ENCODE measurements around the gene GBP4.

The GBP4 gene

DNA sequence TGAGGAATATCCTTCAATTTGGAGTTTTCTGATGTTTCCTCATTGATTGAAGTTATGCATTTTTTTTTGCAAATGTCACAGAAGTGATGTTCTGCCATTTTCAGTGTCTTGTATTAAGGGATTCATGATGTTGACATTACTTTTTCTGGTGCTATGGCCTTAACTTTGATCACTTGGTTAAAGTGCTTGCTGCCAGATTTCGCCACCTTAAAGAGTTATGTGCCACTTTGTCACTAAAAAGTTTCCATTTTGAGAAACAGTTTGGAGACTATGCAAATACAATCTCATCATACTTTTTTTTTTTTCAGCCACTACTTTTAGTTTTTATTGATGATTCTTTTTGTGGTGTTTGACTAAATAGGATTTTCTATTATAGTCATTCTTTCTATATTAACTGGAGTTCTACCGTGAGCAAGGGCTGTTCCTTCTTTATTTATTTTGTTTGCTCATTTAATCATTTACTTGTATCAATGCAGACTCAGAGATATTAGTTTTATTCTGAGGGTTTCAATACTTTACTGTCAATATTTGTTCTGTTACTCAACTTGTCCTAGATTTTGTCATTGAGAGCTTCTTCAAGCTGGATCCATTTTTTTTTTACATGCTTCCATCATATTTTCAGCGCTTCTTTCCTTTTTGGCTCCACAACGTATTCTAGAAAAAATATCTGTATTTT lies 26.1 kb downstream of the GBP4 start:
- in situ Hi-C loops (cut with HindIII; ENCODE audit: low sequenced_read_pairs), result no loop called here

DNA sequence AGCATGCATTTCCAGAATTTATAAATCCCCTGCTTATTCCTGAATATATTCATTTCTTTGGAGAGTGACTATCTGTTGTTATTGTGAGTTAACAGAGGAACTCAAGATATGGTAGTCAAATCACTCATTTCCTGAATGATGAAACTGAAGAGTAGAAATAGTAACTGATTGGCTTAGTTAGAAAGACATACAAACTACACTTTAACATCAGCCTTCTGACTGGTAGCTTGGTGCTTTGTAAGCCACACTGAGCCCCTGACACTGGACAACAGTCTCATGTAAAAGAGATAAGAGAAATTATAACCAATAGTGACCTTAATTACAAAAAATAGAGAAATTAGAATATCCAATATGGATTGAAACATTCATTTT lies 27.7 kb downstream of the GBP4 start:
- in situ Hi-C loops (cut with HindIII; ENCODE audit: low sequenced_read_pairs), result no loop called here

DNA sequence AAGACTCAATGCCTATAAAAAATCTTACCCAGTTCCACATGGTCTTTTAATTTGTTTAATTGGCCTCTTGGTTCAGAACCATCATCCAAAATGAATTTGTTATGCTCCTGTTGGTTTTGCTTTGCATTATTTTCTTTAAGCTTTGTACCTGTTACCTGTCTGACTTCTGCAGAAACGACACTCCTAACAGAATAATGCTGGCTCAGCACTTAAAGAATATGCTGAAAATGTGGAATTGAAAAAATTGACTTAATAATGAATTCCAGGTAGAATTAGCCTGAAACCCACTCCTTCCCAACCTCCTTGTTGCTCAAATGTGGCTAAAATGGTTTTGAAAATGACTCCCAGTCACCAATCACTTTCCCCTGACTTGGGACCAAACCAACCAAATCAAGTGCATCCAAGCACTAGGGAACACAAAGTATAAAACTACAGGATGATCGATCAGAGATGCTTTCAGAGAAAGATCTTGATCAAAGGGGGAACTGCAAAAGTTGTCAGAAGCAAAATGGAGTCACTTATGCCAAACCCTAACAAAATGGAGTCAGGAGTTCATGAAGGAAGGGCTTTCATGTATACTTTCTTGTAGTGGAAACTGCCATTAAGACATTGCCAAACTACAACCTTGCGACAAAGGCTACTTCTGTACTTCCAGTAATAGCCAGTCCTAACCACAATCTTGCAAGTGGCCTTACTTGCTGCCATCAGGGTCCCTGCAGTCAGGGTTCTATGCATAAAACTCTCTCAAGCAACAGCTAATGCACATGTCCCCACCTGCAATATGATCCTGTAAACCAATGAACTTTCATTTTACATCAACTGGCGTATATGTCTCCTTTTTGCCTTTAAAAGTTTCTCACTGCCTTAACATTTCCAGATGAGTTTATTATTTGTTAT lies 28.3 kb downstream of the GBP4 start:
- in situ Hi-C loops (cut with HindIII; ENCODE audit: low sequenced_read_pairs), result no loop called here

DNA sequence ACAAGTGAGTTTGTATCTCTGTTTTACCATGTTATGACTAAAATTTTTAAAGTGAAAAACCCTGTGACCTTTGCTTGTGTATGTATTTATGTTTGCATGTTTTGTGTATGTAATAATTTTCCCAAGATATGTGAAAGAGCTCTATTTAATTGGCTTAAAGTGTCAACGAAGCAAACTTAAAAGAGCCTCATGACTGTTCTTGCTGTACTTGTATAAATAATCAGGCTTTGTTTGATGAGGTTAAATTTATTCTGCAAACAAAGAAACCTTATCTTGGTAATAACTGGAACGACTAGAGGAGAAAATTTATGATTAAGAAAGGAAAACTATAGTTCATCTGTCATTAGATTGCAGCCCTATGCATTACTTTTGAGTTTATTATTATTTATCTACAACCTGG lies 29.6 kb downstream of the GBP4 start:
- in situ Hi-C loops (cut with HindIII; ENCODE audit: low sequenced_read_pairs), result no loop called here

DNA sequence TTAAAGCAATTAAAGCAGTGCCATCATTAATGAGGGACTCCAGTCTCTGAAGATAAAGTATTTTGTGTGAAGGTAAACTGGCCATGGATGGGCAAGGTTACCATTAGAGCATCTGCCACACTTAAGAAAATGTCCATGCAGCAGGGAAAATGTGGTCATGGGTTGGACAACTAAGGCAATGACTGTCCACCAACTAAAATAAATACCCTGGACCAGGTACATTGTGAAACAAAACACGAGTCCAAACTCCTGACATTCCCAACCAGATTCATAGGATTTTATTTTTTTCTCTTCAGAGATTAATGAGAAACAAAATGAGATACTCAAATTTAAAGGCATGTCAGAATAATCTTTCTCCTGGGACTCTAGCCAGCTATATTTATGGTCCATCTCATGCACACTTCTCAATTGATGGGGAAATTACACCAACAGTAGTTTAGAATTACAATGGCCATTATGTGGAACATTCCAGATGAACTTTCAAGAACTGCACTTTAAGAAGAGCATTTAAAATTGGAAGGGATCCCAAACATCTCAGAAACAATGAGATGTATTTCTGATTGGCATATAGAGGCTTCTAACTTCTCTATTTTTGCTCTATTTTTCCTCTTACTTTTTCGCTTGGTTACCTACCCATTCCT lies 31.0 kb downstream of the GBP4 start:
- in situ Hi-C loops (cut with HindIII; ENCODE audit: low sequenced_read_pairs), result no loop called here

DNA sequence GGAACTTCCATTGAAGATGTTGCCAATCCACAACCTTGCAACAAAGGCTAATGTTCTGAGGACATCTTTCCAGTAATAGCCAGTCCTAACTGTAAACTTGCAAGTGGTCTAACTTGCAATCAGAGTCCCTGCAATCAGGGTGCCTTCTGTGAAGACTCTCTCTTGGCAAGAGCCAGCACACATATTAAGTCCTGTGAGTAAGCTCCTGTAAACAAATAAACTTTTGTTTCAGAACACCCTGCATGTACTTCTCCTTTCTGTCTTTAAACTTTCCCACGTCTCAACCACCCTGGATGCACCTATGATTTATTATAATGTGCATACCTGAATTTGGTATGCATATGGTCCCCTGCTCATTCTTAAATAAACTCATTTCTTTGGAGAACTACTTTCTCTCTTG lies 32.0 kb downstream of the GBP4 start:
- in situ Hi-C loops (cut with HindIII; ENCODE audit: low sequenced_read_pairs), result no loop called here

DNA sequence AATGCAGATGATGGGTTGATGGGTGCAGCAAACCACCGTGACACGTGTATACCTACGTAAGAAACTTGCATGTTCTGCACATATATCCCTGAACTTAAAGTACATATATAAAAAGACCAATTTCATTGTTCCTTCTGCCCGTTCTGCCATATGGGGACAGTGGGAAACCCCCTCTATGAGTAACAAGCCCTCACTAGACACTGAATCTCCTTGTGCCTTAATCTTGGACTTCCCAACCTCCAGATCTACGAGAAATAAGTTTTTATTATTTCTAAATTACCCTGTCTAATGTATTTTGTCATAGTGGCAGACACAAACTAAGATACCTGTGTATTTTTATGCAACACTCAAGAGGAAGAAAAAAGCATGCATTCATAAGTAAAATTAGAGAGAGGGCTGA lies 32.9 kb downstream of the GBP4 start:
- in situ Hi-C loops (cut with HindIII; ENCODE audit: low sequenced_read_pairs), result no loop called here

DNA sequence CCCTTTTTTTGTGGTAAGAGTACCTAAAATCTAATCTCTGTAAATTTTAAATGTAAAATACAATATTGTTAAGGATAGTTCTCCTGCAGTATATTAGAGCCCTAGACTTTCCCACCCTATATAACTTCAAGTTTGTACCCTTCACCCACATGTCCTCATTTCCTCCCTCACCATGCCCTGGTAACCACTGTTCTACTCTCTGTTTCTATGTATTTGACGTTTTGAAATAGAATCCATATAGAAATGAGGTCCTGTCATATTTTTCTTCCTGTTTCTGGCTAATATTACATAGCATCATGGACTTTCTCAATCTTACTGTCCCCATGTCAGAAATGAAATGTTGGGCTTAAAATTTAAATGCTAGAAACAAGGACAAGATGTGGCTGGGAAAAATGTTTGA lies 47.7 kb downstream of the GBP4 start:
- in situ Hi-C loops (cut with HindIII; ENCODE audit: low sequenced_read_pairs), result no loop called here

DNA sequence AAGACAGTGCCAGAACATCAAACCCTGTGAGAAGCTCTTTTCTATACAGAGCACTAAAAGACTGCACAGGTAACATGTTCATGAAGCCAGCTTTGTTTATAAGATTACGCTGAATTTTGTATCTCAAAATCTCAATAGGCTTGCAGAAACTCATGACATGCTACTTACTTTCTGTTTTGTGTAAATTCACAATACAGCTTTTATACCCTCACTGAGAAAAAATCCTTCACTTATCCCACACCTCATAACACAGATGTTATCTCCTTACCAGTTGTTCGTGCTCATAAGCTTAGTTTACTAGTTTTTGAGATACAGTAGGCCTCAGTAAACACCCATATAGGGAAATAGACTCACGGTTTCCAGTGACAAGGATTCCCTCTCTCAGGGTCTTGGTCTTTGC lies 48.8 kb downstream of the GBP4 start:
- in situ Hi-C loops (cut with HindIII; ENCODE audit: low sequenced_read_pairs), result no loop called here

DNA sequence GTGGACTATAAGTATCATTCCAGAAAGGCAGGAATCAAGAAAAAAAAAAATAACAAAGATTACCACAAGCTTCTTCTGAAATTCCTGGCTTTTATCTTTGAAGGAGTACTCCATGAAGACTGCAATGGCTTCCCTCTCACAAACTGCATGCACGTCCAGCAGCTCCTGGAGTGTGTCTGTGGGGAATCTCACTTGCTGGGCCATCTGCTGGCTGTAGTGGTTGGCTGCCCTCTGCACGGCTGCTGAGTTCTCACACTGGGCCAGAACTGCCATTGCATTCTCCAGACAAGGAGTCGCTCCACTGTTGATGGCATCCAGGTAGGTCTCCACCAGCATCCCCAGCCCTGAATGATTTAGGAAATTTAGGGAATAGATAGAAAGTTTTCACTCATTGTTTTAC lies 49.5 kb downstream of the GBP4 start:
- in situ Hi-C loops (cut with HindIII; ENCODE audit: low sequenced_read_pairs), result no loop called here

DNA sequence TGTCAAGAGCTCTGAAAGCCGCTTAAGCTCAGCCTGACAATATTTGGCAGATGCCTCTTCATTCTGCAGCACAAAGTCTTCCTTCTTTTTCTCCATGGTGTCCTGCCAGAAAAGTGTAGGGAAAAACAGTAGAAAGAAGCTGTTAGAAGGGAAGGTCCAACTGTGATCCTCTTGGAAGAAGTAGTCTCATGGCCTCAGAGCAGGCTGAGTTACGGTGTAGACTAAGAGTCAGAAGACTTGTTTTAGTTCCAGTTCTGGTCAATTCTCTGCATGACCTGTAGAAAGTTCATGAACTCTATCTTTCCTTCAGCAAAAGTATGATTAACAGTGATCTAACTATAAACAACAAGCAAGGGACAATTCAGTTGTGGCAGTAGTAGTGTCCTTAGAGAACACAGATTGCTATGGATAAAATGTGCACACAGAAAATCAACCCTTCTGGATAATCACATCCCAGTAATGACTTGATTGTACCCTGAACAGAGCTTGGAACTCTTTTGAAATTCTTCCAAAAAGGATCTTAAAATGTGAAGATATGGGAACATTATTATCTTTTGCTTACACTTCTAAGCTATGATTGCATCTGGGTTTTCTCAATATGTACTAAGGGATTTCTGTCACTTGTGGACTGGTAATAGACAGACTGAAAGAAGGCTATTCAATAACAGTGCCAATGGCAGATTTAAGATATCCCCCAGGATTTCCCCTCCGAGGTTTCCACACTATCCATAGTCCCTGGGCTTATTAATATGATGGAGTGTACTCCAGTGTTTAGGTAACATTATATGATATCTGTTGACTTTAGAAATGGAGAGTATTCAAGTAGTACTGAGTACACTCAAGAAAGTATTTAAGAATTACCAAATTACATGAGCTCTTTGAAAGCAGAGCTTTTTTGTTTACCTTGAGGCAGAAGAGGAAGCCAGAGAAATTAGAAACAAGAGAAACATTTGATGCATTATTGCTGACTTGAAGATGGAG lies 50.8 kb downstream of the GBP4 start:
- in situ Hi-C loops (cut with HindIII; ENCODE audit: low sequenced_read_pairs), result no loop called here

DNA sequence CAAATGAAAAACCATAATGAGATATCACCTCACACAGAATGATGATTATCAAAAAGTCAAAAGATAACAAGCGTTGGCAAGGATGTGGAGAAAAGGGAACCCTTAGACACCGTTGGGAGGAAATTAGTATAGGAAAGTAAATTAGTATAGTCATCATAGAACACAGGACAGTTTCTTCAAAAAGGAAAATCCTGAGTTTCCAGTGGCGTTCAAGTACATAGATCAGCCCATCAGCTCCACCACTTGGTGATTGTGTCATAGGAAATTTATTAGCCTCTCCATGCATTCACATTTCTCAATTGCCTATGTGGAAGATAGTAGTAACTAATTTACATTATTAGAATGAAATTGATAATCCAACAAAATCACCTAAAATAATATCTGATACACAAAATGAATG lies 52.0 kb downstream of the GBP4 start:
- in situ Hi-C loops (cut with HindIII; ENCODE audit: low sequenced_read_pairs), result no loop called here

DNA sequence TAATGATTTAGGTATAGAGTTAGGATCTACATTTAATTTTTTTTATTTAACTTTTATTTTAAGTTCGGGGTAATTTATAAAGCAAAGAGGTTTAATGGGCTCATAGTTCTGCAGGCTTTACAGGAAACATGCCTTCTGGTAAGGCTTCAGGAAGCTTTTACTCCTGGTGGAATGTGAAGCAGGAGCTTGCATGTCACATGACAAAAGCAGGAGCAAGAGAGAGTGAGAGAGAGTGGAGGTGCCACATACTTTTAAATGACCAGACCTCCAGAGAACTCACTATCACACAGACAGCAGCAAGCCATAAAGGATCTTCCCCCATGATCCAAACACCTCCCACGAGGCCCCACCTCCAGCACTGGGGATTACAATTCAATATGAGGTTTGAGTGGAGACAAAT lies 55.3 kb downstream of the GBP4 start:
- in situ Hi-C loops (cut with HindIII; ENCODE audit: low sequenced_read_pairs), result no loop called here

DNA sequence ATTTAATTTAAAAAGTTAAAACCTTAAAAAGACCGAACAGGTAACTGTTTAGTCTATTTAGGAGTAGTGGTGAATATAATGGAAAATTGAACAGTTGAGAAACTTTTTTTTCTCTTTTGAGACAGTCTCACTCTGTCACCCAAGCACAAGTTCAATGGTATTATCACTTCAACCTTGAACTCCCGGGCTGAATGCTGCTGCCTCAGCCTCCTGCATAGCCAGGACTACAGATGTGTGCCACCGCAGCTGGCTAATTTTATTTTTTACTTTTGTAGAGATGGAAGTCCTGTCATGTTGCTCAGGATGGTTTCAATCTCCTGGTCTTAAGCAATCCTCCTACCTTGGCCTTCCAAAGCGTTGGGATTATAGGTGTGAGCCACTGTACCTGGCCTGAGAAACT lies 56.6 kb downstream of the GBP4 start:
- in situ Hi-C loops (cut with HindIII; ENCODE audit: low sequenced_read_pairs), result no loop called here

DNA sequence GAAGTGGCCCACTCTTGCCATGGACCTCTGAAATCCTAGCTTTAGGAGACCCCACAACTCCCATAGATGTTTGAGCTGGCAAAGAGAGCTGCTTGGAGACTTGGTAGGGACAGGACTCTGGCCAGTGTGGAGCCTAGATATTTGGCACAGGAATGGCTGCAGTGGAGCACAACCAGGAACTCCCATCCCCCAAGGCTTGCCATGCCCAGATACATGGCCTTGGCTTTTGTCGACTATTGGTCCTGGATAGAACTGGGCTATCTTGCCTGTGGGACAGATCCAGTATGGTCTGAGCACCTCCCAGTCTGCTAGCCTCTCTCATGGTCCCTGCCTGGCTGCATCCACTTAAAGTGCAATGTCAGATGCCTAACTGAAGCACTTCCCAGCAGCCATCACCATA lies 65.0 kb downstream of the GBP4 start:
- in situ Hi-C loops (cut with HindIII; ENCODE audit: low sequenced_read_pairs), result no loop called here
